Hepatocyte (in vitro differentiated cells): ENCODE data around the gene SPAG6. TPM values are rescaled to one million over a fixed set of nuclear protein-coding genes. Genes with fewer than 3 reads are reported as not detected.
A peak's percentile ranks its signal among the peaks of the same experiment; 100 is the strongest.

Experiments
- DNase-seq: peaks from one replicate; pipeline ENCODE4 v3.0.0-alpha.2; 2016; ENCODE audit warnings: low spot score
- H2AFZ ChIP-seq: fragments of 200-600 bp; sonication (generic); 2 replicates; pipeline ENCODE4 v1.6.0; 2016; ENCODE audit warnings: antibody characterized with exemption, mild to moderate bottlenecking
- H3K27ac ChIP-seq: fragments of 200-600 bp; sonication (generic); 2 replicates; pipeline ENCODE4 v1.5.1; 2016; ENCODE audit warnings: mild to moderate bottlenecking
- H3K27me3 ChIP-seq: fragments of 200-600 bp; sonication (generic); 2 replicates; pipeline ENCODE4 v1.6.1; 2016
- H3K36me3 ChIP-seq: fragments of 200-600 bp; sonication (generic); replicated peaks from 2 replicates; pipeline ENCODE4 v1.5.1; 2016; ENCODE audit warnings: low read depth; ENCODE audit not compliant: insufficient read depth
- H3K4me1 ChIP-seq: fragments of 200-600 bp; sonication (generic); 2 replicates; pipeline ENCODE4 v1.5.1; 2016; ENCODE audit warnings: mild to moderate bottlenecking, moderate library complexity; ENCODE audit not compliant: insufficient read depth
- H3K4me2 ChIP-seq: fragments of 200-600 bp; sonication (generic); 2 replicates; pipeline ENCODE4 v1.6.0; 2016
- H3K4me3 ChIP-seq: fragments of 200-600 bp; sonication (generic); 2 replicates; pipeline ENCODE4 v1.5.1; 2016; ENCODE audit warnings: mild to moderate bottlenecking
- H3K79me2 ChIP-seq: fragments of 200-600 bp; sonication (generic); 2 replicates; pipeline ENCODE4 v1.6.0; 2017; ENCODE audit warnings: mild to moderate bottlenecking
- H3K9me2 ChIP-seq: fragments of 200-600 bp; sonication (generic); replicated peaks from 2 replicates; pipeline ENCODE4 v1.6.0; 2017; ENCODE audit warnings: mild to moderate bottlenecking; ENCODE audit not compliant: insufficient read depth
- H3K9me3 ChIP-seq: fragments of 200-600 bp; sonication (generic); 2 replicates; pipeline ENCODE4 v1.5.1; 2016; ENCODE audit warnings: low read depth, mild to moderate bottlenecking
- H4K20me1 ChIP-seq: fragments of 200-600 bp; sonication (generic); 2 replicates; pipeline ENCODE4 v1.6.0; 2016; ENCODE audit warnings: mild to moderate bottlenecking; ENCODE audit not compliant: insufficient read depth, poor library complexity, severe bottlenecking
- CTCF ChIP-seq: fragments of 200-600 bp; sonication (generic); IDR thresholded peaks from 2 replicates; pipeline ENCODE4 v1.5.1; 2016; ENCODE audit warnings: antibody characterized with exemption, mild to moderate bottlenecking; ENCODE audit not compliant: poor library complexity
- EZH2 ChIP-seq: fragments of 200-600 bp; sonication (generic); IDR thresholded peaks from 2 replicates; pipeline ENCODE4 v1.6.1; 2016; ENCODE audit warnings: antibody characterized with exemption, mild to moderate bottlenecking, borderline replicate concordance
- EZH2phosphoT487 ChIP-seq: fragments of 200-600 bp; sonication (generic); IDR thresholded peaks from one replicate; pipeline ENCODE4 v1.6.1; 2018; ENCODE audit warnings: antibody characterized with exemption, mild to moderate bottlenecking, low read depth, moderate library complexity; ENCODE audit not compliant: unreplicated experiment, severe bottlenecking
- WGBS: methylation state at CpG from one replicate; pipeline ENCODE4 v1.1.6; 2016; ENCODE audit warnings: low lambda C conversion rate; ENCODE audit errors: missing lambda C conversion rate; 5-methylcytosine and 5-hydroxymethylcytosine counted together
- polyA plus RNA-seq: library from polyadenylated mRNA; unstranded; fragments of >200 nt; fragmentation: Nextera tagmentation; extraction: Ambion mirVana; gene quantifications from 2 replicates; pipeline ENCODE4 v1.2.1, GENCODE V29; 2016
- total RNA-seq: library from RNA; depleted of rRNA; stranded (reverse); fragments of >200 nt; gene quantifications from 2 replicates; pipeline ENCODE4 v1.2.3, GENCODE V29; 2014

SPAG6 gene
- total and polyA plus RNA-seq, 2 experiments from 2014 or later = 0.17 TPM; not detected in 1

- 14% methylated on average over 3 of the region's 3 CpGs for WGBS
- Histone ChIP-seq H3K4me1 (peaks cover 11% of the 10 kb centered on the region), H3K9me2 (no peaks in the 10 kb centered on the region), H2AFZ (no peak overlapping the region), H3K27me3 (peaks cover 83% of the 10 kb centered on the region), H3K36me3 (no peaks in the 10 kb centered on the region), H3K27ac (no peak overlapping the region), H3K79me2 (no peaks in the 10 kb centered on the region), H4K20me1 (no peaks in the 10 kb centered on the region), H3K4me2 (no peak overlapping the region), H3K4me3 (no peak overlapping the region), H3K9me3 (no peaks in the 10 kb centered on the region)
- DNase-seq = no peak
- TF ChIP-seq EZH2 = no peak
- no peak for TF ChIP-seq CTCF
- TF ChIP-seq EZH2phosphoT487 = no peak
These were observed 1.6 kb upstream of the SPAG6 start for GRCh38 chr10:22343731-22344130.

- H3K4me3 ChIP-seq = no peak overlapping the region
These were observed 1.0 kb upstream of the SPAG6 start for GRCh38 chr10:22344249-22344648.

GRCh38 chr10:22344781-22345300 lies 455 bp upstream of the SPAG6 start:
- peak; percentile 76 for TF ChIP-seq EZH2phosphoT487
- TF ChIP-seq EZH2 = peak; percentile 93
- no peak for TF ChIP-seq CTCF
- Histone ChIP-seq H3K79me2 (no peaks in the 10 kb centered on the region), H3K9me2 (no peaks in the 10 kb centered on the region), H4K20me1 (no peaks in the 10 kb centered on the region), H2AFZ (peak overlapping the region; percentile 76), H3K4me1 (peaks cover 9% of the 10 kb centered on the region), H3K9me3 (no peaks in the 10 kb centered on the region), H3K27me3 (peaks cover 77% of the 10 kb centered on the region), H3K27ac (no peak overlapping the region), H3K4me2 (peak overlapping the region; percentile 83), H3K36me3 (no peaks in the 10 kb centered on the region), H3K4me3 (peak overlapping the region; percentile 12)
- 10% methylated on average over 25 of the region's 26 CpGs for WGBS
- no peak for DNase-seq

More at GRCh38 chr10:22344249-22344648, 1.0 kb upstream of the SPAG6 start:
- Histone ChIP-seq H3K79me2 (no peaks in the 10 kb centered on the region), H4K20me1 (no peaks in the 10 kb centered on the region), H3K27me3 (peaks cover 81% of the 10 kb centered on the region), H3K36me3 (no peaks in the 10 kb centered on the region), H3K4me1 (peaks cover 11% of the 10 kb centered on the region), H3K9me3 (no peaks in the 10 kb centered on the region), H3K4me2 (no peak overlapping the region), H3K27ac (no peak overlapping the region), H3K9me2 (no peaks in the 10 kb centered on the region), H2AFZ (no peak overlapping the region)
- DNase-seq = no peak
- TF ChIP-seq CTCF = no peak
- TF ChIP-seq EZH2phosphoT487 = no peak
- 50% methylated on average over 1 of the region's 1 CpG for WGBS
